ENCODE measurements around the gene CMIP.
A peak's percentile ranks its signal among the peaks of the same experiment; 100 is the strongest.

CMIP gene

DNA sequence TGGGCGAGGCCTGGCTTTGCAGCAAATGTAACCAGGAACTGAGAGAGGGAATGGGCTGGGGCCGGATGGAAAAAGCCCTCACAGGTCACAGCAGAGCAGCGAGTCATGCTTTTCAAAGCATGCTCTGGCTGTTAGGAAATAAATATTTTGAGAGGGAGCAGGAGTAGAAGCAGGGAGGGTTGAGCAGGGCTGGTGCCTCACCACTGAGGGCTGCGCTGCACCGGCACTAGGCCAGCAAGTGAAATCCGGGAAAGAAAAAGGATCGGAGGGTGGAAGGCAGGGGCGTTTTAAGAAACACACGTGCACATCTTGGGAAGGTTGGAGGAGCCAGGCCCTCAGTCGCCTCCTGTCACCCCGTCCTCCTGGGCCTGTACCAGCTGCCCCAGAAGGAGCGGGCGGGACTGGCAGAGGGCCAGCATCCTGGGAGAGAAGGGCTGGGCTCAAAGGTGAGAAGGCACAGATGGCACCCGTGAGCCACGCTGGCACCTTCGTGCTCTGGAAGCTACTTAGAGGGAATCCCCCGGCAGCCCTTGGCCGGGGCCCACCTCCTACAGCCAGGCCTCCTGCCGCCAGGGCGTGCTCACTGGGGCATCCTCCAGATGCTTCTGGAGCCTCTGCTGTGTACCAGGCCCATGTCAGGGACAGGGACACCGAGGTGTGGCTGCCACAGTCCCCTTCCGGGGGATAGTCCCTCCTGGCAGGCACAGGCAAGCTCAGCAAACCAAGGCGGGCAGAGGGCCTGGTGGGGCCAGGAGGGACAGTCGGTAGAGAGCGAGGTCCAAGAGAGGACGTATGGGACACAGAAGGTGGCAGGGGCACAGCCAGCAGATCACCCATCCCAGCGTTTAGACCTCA, 263.0 kb downstream of the CMIP start:
- DNase-seq = no peak

DNA sequence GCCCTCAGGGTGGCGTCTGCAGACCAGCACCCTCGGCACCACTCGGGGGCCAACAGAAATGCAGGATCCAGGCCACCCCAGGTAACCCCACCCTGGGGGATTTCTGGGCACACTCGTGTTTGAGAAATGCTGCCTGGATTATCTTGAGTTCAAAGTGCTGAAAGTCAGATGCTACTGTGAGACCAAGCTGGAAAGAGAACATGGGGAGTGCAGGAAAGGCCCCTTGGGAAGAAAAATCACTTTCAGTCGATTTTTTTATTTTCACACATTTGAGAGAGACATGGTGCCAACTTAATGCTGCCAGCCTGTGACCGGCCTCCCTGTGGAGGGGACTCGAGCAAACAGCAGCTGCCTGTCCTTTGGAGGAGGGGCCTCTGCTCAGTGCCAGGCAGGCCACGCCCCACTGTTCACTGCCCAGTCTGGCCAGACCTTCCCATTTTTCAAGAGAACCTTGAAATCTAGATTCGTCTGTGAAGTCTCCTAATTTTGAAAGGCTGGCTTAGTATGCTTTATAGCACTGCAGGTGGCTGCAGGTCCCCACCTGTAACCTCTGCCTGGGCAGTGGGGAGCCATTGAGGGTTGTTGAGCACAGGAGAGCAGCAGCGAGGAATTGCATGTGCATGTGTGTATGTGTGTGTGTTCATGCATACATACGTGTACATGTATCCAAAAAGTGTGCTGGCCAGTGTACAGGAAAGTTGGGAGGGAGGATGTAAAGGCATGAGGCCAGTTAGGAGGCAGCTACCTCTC, 263.8 kb downstream of the CMIP start:
- DNase-seq = no peak

DNA sequence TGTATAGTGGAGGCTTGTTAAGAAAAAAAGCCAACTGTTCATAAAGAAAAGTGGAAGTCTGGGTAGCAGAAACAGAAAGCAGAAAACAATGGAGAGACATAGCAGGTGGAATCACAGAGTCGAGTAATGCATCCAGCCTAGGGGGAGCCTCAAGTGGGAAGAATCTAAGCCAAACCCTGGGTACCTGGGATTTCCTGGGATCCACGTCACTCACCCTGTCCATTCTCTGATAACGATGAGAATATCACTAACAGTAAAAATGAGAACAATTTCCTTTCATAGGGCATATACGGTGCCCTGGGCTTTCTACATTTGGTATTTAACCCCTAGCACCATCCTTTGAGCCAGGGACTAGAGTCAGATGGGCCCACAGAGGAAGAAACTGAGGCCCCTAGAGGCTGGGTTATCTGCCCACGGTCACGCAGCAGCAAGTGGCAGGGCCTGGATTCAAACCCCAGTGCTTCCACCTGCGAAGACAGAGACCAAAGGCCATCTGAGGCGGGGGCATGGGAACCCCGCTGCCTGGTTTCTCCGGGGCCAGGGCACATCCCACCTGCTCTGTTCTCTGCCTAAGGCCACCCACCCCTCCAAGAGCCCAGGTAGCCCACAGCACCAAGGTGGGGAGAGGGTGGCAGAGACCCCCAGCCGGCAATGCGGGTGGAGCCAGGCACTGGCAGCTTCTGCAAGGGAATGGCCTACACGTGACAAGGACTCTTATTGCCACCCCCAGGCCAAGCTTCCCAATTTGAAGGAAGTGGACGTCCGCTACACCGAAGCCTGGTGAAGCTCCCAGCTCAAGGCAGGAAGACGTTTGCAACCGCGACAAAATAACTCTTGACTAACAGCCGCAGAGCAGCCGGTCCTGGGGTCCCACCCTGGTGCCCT, 264.6 kb downstream of the CMIP start:
- DNase-seq = peak in 1 of 2 donors; percentile 28

DNA sequence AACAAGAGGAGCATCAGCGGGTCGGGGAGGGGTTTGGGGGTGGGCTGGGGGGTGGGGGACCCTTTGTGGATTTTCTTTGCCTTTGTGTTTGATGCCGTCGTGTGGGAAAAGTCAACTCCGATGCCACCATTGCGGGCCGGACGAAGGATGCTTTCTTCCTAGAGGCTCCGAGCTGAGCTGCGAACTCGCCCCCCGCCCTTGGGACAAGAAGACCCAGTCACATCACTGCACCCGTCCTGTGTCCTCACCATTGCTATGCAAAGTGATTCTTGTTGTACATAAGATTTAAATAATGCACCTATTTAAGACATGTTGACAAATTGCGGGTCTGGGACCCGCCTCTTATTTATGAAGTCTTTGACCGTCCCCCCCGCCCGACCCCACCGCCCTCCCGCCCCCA, 265.4 kb downstream of the CMIP start:
- DNase-seq = no peak

DNA sequence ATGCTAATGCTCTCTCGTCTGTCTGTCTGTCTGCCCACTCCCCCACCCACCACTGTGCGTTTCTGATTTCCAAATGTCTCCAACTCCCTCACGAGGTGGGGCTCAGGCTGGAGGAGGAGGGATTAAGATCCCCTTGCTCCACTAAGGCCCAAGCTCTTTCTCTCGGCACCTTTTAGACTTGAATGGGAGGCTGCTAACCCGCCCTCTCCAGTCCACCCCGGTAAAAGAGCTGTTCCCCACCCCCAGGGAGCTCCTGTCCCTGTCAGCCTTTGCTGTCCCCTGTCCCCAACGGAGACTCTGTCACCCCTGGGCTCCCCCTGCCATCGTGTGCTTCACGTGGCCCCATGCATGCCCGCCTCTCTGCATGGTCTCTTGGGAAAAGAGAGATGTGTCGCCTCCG, 266.0 kb downstream of the CMIP start:
- peak in 1 of 2 donors; percentile 26 for DNase-seq

DNA sequence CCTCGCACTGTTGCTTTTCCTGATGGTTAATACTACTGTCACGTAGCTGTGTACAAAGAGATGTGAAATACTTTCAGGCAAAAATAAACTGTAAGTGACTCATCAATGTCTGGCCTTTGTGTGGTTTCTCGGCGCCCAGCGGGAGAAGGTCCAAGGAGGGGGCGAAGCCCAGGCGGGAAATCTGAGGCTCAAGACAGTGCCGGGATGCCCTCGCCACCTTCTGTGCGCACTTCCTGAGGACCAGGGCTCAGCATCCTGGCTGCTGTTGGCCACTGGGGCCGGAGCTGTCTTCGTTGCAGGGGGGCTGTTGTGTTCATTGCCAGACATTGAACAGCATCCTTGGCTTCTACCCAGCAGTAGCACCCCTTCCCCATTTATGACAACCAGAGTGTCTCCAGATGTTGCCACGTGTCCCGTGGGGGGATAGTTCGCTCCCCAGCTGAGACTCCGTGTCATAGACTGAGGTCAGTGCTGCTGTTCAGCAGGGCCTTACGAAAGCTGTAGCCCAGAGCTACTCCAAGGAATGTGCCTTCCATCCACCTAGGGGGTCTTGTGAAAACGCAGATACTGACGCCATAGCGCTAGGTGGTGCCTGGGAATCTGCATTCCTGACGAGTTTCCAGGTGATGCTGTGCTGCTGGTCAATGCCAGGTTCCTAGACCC, 267.2 kb downstream of the CMIP start:
- DNase-seq = peak; percentile 11 to 38

DNA sequence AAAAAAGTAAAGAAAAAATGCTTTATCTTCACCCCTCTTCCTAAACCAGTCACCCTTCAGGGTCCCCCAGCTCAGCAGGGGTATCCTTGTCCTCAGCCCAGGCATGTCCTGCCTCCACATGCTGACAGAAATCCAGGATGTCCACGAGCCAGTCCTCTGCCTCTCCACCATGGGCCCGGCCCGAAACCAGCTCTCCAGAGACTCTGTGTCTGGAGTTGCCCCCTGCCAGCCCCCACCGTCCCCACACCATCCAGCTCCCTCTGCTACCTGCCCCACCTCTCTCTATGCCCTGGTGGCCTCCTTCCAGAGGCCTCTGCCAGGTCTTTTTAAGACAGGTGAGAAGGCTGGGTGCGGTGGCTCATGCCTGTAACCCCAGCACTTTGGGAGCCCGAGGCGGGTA, 268.1 kb downstream of the CMIP start:
- no peak for DNase-seq

DNA sequence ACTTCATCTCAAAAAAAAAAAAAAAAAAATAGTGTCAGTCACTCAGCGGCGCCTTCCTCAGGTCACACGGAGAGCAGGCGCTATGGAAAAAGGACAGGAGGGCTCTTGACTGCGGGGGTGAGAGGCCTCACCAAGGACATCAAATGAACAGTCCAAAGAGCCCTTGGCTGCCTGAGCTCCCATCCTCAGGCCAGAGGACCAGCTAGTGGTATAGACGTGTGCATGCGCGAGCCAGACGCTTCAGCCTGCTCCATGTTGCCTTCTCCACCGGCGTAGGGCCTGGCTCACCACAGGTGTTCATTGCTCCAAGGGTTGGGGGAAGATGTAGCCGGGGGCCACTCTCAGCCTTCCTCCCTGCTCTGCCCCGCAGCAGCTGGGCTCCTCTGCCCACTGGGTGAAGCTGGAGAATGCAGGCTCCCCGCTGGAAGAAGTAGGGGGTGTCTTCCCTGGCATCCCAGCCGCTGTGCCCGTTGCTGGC, 268.7 kb downstream of the CMIP start:
- no peak for DNase-seq

DNA sequence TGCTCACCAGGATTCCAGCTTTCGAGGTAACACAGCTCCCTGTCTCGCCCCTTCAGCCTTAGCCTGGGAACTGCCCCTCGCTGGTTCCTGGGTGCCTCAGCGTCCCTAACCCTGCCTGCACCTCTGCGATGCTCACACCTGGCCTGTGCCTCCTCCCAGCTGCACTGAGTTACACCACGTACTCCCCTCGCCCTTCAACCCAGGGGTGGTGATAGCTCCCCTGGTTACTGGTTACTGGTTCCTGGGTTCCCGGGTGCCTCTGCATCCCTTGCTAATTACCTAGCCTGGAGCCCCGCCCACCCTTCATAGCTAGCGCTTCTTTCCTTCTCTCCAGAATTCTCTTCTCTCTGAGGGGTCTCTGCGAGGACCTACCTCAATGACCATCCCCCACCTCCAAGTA, 269.2 kb downstream of the CMIP start:
- DNase-seq = no peak

DNA sequence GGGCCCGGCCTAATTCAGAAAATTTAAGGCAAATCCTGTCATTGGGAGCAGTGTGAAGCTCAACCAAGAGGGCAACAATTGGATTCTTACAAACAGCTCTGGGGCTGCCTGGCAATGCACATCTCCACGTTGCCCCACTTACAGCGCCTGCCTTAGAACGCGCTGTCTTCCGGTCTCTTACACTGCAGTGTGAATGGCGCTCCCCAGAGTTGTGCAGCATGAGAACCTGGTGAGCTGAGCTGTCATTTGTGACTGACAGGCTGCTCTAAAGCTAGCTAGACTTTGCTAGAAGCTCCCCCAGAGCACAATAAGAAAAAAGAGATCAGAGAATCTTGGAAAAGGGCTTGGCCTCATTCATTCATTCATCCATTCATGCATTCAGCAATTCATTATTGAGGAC, 270.0 kb downstream of the CMIP start:
- DNase-seq = no peak

DNA sequence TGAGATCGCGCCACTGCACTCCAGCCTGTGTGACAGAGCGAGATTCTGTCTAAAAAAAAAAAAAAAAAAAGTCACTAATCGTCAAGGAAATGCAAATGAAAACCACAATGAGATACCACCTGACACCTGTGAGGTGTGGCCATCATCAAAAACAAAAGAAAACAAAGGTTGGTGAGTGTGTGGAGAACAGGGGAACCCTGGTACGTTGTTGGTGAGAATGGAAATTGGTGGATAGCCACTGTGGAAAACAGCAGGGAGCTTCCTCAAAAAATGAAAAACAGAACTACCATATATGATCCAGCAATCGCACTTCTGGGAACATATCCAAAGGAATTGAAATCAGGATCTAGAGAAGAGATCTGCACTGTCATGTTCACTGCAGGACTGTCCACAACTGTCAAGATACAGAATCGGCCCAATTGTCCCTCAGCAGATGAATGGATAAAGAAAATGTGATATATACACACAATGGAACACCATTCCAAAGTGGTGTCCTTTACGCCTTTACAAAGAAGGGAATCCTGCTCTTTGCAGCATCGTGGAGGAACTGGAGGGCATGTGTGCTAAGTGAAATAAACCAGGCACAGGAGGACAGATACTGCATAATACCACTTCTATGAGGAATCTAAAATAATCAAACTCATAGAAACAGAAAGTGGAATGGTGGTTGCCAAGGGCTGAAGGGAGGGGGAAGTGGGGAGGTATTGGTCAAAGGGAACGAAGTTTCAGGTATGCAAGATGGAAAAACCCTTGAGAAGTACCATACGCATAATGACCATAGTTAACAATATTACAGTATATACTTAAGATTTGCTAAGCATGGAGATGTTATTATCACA, 271.0 kb downstream of the CMIP start:
- no peak for DNase-seq

DNA sequence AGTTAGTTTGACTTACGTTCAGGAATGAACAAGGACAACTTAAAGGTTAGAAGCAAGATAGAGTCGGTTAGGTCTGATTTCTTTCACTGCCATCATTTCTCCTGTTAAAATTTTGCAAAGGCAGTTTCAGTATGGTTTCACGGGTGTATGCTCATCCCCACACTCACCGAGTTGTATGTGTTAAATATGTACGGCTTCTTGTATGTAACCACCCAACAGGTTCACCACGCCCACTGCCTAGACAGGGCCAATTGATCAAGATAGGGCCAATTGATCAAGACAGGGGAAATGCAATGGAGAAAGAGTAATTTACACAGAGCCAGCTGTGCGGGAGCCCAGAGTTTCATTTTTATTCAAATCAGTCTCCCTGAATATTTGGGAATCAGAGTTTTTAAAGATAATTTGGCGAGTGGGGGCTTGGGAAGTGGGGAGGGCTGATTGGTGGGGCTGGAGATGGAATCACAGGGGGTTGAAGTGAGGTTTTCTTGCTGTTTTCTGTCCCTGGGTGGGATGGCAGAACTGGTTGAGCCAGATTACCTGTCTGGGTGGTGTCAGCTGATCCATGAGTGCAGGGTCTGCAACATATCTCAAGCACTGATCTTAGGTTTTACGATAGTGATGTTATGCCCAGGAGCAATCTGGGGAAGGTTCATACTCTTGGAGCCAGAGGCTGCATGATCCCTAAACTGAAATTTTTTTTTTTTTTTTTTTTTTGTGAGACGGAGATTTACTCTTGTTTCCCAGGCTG, 272.0 kb downstream of the CMIP start:
- DNase-seq = no peak

DNA sequence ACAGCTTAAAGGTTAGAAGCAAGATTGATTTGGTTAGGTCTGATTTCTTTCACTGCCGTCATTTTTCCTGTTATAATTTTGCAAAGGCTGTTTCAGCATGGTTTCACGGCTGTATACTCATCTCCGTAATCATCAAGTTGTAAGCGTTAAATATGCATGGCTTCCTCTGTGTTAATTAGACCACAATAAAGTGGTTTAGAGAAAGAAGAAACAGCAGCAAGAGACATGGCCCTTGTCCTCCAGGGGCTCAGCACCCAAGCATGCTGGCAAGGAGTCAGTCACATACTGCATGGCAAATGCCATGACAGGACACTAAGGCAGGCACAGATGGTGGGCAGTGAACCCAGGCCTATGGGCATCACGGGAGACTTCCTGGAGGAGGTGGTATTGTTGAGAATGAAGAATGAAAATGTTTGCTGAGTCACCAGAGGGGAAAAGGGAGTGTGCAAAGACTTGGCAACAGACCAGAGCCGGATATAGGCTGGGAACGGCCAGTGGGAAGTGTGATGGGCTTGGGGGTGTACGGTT, 273.1 kb downstream of the CMIP start:
- DNase-seq = no peak

DNA sequence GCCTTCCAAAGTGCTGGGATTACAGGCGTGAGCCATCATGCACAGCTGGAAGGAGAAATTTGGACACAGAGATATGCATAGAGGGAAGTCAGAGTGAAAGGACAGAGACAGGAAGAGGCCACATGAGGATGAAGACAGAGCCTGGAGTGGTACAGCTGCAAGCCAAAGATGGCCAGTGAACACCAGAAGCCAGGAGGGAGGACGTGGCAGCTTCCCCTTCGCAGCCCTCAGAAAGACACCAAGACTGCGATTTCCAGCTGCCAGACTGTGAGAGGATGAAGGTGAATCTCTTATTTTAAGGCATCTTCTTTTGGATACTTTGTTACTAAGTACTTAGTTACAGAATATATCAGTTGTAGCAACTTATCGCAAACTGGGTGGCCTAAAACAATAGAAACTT, 274.0 kb downstream of the CMIP start:
- peak in 1 of 2 donors; percentile 32 for DNase-seq

DNA sequence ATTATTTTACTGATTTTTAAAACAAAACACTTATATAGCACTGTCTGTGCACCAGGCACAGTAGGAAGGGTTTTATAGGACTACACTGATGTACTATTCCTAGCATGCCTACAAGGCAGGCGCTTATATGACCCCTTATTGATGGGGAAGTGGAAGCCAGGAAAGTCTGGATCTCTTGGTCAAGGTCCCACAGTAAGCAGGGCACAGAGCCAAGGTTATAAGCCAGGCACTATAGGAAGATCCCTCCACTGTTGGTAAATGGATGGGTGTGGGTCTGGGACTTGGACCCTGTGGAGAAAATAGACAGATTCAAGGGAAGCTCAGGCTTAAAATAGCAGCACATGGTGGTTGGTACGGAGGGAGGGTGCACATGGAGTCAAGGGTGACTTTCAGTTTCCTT, 275.4 kb downstream of the CMIP start:
- no peak for DNase-seq

DNA sequence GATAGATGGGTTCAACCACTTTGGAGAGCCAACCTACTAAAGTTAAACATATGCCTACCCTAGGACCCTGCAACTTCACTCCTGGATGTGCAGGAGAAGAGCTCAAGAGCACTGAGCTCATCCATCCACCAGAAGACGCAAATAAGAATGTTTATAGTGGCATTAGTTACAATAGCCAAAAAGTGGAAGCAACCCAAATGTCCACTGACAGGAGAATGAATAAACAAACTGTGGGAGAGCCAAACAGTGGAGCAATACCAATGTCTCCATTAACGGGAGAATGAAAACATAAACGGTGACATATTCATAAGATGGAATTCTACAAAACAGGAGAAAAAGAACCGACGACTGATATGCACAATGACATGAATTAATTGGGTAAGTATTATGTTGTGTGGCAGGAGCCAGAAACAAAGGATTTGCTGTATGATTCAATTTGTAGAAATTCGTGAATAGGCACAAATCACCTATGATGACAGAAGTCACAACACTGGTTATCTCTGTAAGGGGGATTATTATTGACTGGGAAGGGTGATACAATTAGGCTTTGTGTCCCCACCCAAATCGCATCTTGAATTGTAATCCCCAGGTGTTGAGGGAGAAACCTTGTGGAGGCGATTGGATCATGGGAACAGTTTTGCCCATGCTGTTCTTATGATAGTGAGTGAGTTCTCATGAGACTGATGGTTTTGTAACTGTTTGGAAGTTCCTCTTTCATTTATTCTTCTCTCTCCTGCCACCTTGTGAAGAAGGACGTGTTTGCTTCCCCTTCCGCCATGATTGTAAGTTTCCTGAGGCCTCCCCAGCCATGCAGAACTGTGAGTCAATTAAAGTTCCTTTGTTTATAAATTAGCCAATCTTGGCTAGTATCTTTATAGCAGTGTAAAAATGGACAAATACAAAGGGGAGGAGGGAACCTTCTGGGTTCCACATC, 276.6 kb downstream of the CMIP start:
- DNase-seq = peak; percentile 18 to 42

DNA sequence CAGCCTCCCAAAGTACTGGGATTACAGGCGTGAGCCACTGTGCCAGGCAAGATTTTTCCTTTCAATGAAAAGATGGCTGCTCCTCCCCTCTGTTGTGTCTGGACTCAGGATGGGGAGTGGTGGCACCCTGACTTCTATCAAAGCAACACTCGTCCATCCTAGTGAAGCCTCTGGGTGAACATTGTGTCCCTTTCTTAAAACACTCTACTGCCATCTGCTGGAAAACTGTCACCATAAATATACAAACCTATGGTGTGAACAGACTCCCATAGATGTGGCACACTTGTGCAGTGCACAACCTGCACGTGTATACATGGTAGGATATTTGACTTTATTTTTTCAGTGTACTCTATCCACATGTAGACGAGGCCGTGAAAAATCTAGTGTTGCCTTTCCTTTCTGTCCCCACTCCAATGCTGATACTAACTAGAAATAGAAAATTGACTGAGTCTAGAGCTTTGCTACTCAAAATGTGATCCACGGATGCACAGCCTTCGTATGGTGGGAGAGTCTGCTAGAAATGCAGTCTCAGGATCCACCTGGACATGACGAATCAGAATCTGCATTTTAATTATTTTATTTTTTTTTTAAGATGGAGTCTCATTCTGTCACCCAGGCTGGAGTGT, 278.6 kb downstream of the CMIP start:
- peak; percentile 71 to 84 for DNase-seq

DNA sequence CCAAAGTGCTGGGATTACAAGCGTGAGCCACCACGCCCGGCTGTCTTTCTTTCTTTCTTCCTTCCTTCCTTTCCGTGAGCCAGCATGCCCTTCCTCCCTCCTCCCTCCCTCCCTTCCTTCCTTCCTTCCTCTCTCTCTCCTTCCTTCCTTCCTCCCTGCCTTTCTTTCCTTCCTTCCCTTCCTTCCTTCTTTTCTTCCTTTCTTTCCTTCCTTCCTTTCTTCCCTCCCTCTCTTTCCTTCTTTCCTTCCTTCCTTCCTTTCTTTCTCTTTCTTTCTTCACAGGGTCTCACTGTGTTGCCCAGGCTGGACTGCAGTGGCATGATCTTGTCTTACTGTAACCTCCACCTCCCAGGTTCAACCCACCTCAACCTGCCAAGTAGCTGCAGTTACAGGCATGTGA, 283.8 kb downstream of the CMIP start:
- DNase-seq = no peak

DNA sequence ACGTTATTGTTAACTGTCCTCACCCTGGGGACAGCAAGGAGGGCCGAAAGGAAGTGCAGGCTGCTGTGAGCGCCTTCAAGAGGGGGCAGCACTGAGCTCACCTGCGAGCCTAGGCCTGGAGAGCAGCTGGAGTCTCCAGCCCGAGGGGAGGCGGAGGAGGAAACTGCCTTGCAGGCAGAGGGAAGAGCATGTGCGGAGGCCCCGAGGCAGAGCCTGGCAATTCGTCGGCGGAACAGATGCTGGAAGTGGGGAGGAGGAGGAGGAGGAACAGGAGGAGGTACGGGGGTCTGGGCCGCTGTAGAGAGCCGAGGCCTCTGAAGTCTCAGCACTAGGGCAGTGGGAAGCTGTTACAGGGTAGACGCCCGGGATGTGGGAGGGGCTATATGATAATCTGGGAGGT, 284.8 kb downstream of the CMIP start:
- no peak for DNase-seq
